Effector memory CD8-positive, alpha-beta T cell (primary cell): ENCODE measurements around the gene RRBP1.

Source experiments
- ATAC-seq: fragments of 150-1000 bp; cut with Tn5 transposase; replicated peaks from 2 replicates; pipeline ENCODE4 v1.10.0; 2021; ENCODE audit warnings: mild to moderate bottlenecking, moderate library complexity
- DNase-seq, 3 experiments: peaks; one replicate each; pipeline ENCODE4 v3.0.0; 2021
- H3K27ac Mint-ChIP-seq, 2 donors: one replicate each; pipeline ENCODE4 v1.8.0; 2022; ENCODE audit warnings: mild to moderate bottlenecking in 2 of 2, mixed read lengths in 2 of 2, moderate library complexity in 2 of 2
- H3K27me3 Mint-ChIP-seq, 2 donors: one replicate each; pipeline ENCODE4 v1.8.0; 2022; ENCODE audit warnings: mixed read lengths in 2 of 2
- H3K36me3 Mint-ChIP-seq: one replicate; pipeline ENCODE4 v1.8.0; 2022; ENCODE audit warnings: mild to moderate bottlenecking, moderate library complexity, mixed read lengths; ENCODE audit not compliant: insufficient read depth
- H3K4me1 Mint-ChIP-seq, 2 donors: one replicate each; pipeline ENCODE4 v1.8.0; 2022; ENCODE audit warnings: low read depth in 2 of 2, mixed read lengths in 2 of 2
- H3K4me3 Mint-ChIP-seq, 2 donors: one replicate each; pipeline ENCODE4 v1.8.0; 2022; ENCODE audit warnings: mild to moderate bottlenecking in 2 of 2, mixed read lengths in 2 of 2, moderate library complexity in 2 of 2
- H3K9me3 Mint-ChIP-seq, 2 donors: one replicate each; pipeline ENCODE4 v1.8.0; 2022; ENCODE audit warnings: mixed read lengths in 2 of 2
- total RNA-seq, 9 experiments: gene quantifications; one replicate each; lab custom pipeline; 2026; lab: John Stamatoyannopoulos, UW

The RRBP1 gene, protein sequence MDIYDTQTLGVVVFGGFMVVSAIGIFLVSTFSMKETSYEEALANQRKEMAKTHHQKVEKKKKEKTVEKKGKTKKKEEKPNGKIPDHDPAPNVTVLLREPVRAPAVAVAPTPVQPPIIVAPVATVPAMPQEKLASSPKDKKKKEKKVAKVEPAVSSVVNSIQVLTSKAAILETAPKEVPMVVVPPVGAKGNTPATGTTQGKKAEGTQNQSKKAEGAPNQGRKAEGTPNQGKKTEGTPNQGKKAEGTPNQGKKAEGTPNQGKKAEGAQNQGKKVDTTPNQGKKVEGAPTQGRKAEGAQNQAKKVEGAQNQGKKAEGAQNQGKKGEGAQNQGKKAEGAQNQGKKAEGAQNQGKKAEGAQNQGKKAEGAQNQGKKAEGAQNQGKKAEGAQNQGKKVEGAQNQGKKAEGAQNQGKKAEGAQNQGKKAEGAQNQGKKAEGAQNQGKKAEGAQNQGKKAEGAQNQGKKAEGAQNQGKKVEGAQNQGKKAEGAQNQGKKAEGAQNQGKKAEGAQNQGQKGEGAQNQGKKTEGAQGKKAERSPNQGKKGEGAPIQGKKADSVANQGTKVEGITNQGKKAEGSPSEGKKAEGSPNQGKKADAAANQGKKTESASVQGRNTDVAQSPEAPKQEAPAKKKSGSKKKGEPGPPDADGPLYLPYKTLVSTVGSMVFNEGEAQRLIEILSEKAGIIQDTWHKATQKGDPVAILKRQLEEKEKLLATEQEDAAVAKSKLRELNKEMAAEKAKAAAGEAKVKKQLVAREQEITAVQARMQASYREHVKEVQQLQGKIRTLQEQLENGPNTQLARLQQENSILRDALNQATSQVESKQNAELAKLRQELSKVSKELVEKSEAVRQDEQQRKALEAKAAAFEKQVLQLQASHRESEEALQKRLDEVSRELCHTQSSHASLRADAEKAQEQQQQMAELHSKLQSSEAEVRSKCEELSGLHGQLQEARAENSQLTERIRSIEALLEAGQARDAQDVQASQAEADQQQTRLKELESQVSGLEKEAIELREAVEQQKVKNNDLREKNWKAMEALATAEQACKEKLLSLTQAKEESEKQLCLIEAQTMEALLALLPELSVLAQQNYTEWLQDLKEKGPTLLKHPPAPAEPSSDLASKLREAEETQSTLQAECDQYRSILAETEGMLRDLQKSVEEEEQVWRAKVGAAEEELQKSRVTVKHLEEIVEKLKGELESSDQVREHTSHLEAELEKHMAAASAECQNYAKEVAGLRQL (N-terminal part only)
- 77.5 to 114 (median 94.6) reads per million in 9 experiments for total RNA-seq

DNA sequence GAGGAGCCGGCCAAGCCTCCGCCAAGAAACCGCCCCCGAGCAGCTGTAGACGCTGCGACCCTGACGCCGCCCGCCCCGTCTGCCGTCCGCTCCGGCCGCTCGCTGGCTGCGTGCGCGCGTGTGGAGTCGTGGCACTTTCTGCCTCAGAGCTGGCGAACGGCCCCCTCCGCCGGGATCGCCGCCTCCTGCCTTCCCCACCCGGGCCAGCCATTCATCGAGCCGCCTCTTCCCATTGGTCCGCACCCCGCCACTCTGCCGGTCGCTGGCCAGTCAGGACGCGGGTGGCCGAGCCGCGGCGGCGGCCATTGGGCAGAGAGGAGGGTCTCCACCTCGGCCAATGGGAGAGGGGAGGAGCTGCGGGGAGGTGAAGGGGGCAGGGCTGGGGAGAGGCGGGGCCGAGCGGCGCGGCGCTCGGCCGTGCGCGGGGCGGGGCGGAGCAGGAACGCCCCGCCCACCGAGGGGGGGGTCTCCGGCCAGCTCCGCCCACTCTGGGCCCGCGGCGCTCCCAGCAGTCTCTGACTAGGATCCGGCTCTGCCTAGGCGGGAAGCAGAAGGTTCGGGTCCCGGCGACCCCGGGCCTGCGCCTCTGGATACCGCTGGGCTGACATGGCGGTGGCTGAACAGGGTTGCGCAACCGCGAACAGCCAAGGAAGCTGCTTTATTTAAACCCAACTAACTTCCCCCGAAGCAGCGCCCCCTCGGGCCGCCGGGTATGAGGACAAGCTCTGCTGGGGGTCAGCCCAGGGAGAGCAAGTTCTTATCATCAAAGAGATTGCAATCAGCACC lies at the start of gene RRBP1:
RRBP1 (minus strand) TSS at position 140 of the 786 bp plus-strand sequence. CDS start 21,735 bp downstream, outside the sequence.
- no peaks in the 10 kb centered on the region for H3K9me3 Mint-ChIP-seq
- H3K27me3 Mint-ChIP-seq, result peaks cover 30 to 39% of the 10 kb centered on the region in 2 donors
- DNase-seq, result peak; percentile 94 to 95 (median 95)
- peak; percentile 89 for ATAC-seq
- H3K4me1 Mint-ChIP-seq, result peaks cover 14 to 22% of the 10 kb centered on the region in 2 donors
- H3K4me3 Mint-ChIP-seq, result peak within 1 kb of the TSS; percentile 79 to 85
- peaks cover 16% of the 10 kb centered on the region for H3K36me3 Mint-ChIP-seq
- H3K27ac Mint-ChIP-seq, result peak within 1 kb of the TSS; percentile 85 to 88

DNA sequence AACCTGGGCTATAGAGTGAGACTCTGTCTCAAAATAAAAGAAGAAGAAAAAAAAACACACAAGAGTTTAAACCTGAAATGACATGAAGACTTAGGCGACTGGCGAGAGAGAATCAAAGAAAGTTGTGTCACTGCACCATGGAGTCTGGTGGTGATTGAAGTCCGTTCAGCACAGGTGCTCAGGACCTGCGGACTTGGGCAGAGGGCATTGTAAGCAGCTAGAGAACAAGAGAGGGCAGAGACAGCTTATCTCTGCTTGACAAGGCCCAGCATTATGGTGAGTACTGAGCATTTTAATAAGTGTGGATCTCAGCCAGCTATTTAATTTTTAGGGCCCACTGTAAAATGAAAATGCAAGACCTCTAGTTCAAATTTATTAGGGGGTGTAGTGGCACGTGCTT lies 49.2 kb upstream of the RRBP1 start:
- ATAC-seq, result no peak
- Mint-ChIP-seq H3K9me3 (peaks cover 2 to 4% of the 10 kb centered on the region in 2 donors), H3K27me3 (peaks cover 42 to 49% of the 10 kb centered on the region in 2 donors), H3K27ac (no peak overlapping the region), H3K36me3 (peaks cover 2% of the 10 kb centered on the region), H3K4me1 (no peaks in the 10 kb centered on the region), H3K4me3 (no peak overlapping the region)
- no peak for DNase-seq

DNA sequence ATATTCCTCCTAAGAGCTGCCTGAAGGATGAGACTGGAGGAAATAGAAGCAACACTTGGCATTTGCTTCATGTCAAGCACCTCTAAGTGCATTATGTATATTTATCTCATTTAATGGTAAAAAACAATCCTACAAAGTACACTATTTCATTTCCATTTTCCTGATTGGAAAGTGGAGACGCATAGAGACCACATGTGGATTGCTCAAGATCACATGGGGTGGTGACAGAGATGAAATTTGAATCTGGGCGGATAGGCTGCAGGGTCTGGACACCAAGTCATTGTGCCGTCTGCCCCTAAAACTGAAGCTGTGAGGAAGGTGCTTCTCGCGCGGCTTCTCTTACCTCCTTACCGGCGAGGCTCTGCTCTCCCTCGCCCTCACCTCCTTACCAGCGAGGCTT lies 48.0 kb upstream of the RRBP1 start:
- H3K36me3 Mint-ChIP-seq, result peaks cover 2% of the 10 kb centered on the region

DNA sequence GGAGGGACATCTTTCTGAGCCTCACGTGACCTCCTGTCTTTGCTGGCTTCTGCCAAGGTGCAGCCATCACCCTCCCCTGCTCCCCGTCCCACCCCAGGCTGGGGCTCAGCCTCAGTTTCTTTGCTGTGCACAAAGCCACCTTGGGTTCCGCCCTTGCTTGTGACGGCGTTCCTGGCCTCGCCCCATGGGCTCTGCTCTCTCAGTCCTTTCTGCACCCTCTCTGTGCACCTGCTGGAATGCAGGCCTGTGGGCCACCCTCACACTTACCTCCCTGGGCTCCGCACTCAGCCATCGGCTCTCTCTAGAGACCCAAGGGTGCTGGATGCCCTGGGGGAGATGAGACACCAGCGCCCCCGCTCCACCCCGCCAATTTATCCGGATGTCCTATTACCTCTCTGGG lies 46.0 kb upstream of the RRBP1 start:
- Mint-ChIP-seq H3K27me3 (peaks cover 54 to 66% of the 10 kb centered on the region in 2 donors), H3K27ac (no peak overlapping the region), H3K9me3 (no peaks in the 10 kb centered on the region), H3K36me3 (no peaks in the 10 kb centered on the region), H3K4me1 (no peaks in the 10 kb centered on the region), H3K4me3 (no peak overlapping the region)
- ATAC-seq (no peak), DNase-seq (no peak)

More for the DNA sequence above, 48.0 kb upstream of the RRBP1 start:
- H3K4me1 Mint-ChIP-seq, result no peaks in the 10 kb centered on the region
- peaks cover 45 to 49% of the 10 kb centered on the region in 2 donors for H3K27me3 Mint-ChIP-seq
- DNase-seq, result no peak
- no peak overlapping the region for H3K27ac Mint-ChIP-seq
- no peak overlapping the region for H3K4me3 Mint-ChIP-seq
- no peak for ATAC-seq
- H3K9me3 Mint-ChIP-seq, result no peaks in the 10 kb centered on the region

DNA sequence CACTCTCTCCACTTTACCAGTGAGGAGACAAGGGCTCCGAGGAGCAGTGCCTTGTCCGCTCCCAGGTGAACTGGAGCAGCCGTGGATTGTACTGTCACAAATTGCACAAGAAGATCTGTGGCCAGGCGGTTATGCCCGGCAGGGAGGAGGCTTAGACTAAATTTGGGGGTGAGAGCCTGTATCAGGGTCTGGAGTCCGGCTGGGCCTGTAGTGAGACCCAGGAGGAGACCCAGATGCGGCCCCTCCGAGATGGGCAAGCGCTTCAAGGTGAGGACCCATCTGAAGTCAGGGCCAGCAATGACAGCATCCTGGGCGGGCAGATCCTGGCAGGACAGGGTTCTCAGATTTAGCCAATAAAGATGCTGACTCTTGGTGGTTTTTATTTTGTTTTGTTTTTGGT lies 45.3 kb upstream of the RRBP1 start:
- no peak for ATAC-seq
- DNase-seq, result no peak
- H3K36me3 Mint-ChIP-seq, result no peaks in the 10 kb centered on the region
- no peaks in the 10 kb centered on the region for H3K9me3 Mint-ChIP-seq
- H3K27me3 Mint-ChIP-seq, result peaks cover 57 to 66% of the 10 kb centered on the region in 2 donors
- H3K4me3 Mint-ChIP-seq, result no peak overlapping the region
- H3K4me1 Mint-ChIP-seq, result no peaks in the 10 kb centered on the region
- no peak overlapping the region for H3K27ac Mint-ChIP-seq

DNA sequence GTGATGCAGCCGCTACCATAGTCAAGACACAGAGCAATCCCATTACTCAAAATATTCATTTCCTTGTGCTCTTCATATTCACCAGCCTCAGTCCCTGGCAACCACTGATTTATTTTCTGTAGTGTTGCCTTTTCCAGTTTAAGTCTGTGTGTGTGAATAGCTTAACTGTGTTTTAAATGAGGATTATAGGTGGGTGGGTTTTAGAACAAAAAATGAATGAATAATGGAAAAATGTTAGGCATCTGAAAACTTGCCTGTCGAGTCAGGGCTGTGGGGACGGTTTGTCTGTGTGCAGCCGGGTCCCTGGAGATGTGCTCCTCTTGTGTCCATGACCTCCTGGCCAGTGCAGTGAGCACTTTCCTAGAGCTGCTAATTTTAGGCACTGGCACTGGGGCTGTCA lies 44.9 kb upstream of the RRBP1 start:
- DNase-seq (no peak), ATAC-seq (no peak)
- no peak overlapping the region for H3K27ac Mint-ChIP-seq
- H3K9me3 Mint-ChIP-seq, result no peaks in the 10 kb centered on the region
- no peaks in the 10 kb centered on the region for H3K36me3 Mint-ChIP-seq
- peaks cover 0 to under 1% of the 10 kb centered on the region in 2 donors for H3K4me1 Mint-ChIP-seq
- no peak overlapping the region for H3K4me3 Mint-ChIP-seq
- H3K27me3 Mint-ChIP-seq, result peaks cover 60 to 69% of the 10 kb centered on the region in 2 donors

DNA sequence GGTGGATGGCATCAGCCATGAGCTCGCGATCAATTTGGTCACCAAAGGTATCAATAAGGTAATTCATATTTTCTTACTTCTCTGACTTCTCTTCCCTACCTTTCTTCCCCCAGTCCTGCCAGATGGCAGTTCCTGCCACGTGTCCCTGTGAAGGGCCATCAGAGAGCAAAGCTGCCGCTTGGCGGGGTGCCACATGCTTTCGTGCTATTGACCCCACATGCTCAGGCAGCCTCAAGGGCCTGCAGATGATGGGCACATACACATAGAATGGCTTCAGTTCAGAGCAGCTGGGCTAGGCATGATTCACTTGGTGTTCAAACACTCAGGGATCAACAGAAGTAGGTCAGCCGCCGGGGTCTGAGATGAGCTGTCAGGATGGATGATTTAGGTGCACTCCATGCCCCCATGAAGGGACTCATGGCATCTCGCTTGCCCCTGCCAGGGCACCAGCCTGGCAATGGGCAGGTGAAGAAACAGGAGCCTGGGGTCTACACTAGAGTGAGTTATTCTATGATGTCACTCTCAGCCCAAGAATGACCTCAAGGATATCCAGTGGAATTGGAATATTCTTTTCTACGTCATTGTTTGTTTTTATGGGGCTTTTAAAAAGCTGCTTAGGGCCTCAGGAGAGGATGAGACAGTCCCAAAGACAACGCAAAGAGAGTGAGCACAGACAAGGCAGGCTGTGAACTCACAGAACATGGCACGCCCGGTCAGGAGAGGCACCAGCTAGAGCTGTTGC lies 43.2 kb upstream of the RRBP1 start:
- DNase-seq (no peak), ATAC-seq (no peak)
- H3K27ac Mint-ChIP-seq, result no peak overlapping the region
- peaks cover 55 to 70% of the 10 kb centered on the region in 2 donors for H3K27me3 Mint-ChIP-seq
- no peak overlapping the region for H3K4me3 Mint-ChIP-seq
- no peaks in the 10 kb centered on the region for H3K9me3 Mint-ChIP-seq
- peaks cover 3% of the 10 kb centered on the region for H3K36me3 Mint-ChIP-seq
- peaks cover 0 to 5% of the 10 kb centered on the region in 2 donors for H3K4me1 Mint-ChIP-seq

DNA sequence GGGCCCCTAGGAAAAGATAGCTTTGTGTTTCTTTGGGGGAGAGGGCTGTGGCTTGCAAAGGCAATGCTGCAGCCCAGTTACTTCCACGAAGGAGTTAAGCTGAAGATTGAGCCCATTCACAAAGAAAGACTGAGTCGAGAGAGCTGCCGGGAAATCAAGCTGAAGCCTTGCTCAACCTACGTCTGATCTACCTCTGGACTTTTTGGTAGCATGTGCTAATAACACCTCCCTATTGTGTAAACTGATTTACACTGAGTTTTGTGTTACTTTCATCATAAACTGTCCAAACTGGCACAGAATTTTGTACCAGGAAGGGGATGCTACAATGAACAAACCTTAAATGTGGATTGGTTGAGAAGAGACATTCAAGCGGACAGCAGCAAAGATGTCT lies 41.3 kb upstream of the RRBP1 start:
- Mint-ChIP-seq H3K27ac (no peak overlapping the region), H3K4me1 (peaks cover 0 to 5% of the 10 kb centered on the region in 2 donors), H3K27me3 (peaks cover 40 to 65% of the 10 kb centered on the region in 2 donors), H3K9me3 (no peaks in the 10 kb centered on the region), H3K36me3 (peaks cover 3% of the 10 kb centered on the region), H3K4me3 (no peak overlapping the region)
- DNase-seq, result no peak
- no peak for ATAC-seq

DNA sequence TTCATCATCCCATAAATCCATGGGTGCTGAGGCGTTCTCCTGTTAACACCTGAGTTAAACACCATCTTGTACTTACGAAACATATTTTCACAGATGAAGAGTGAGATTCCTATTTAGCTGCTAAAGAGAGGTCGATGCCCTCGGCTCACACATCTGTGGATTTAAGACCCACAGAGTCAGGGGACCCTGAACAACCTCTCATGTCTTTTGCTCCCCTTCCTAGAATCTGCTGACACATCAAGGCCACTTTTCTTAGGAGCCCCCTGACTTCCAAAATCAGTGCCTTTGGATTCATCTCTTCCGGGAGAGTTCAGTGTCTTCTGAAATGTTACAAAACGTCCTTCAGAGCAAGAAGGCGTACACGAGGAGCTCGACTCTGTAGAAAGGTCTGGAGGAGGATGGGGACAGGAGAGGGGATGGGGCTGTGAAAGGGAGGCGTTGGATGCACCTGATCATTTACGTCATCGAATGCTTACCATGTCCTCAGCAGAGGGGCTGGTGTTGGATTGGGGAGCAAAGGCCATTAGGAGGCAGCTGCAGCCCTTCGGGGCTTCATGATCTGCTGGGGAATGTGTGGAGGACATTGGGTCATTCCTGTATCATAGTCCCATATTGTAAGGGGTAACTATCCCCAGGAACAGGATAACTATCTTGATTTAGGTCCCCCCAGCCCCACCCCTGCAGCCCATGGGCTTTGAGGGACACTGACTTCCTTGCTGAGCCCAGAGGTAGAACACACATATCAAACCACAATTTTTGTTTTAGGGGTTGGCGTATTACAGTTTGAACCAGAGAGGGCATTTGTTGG lies 40.7 kb upstream of the RRBP1 start:
- Mint-ChIP-seq H3K27me3 (peaks cover 35 to 59% of the 10 kb centered on the region in 2 donors), H3K4me3 (no peak overlapping the region), H3K9me3 (no peaks in the 10 kb centered on the region), H3K27ac (no peak overlapping the region), H3K4me1 (peaks cover 0 to 5% of the 10 kb centered on the region in 2 donors), H3K36me3 (peaks cover 3% of the 10 kb centered on the region)
- ATAC-seq, result no peak
- no peak for DNase-seq

DNA sequence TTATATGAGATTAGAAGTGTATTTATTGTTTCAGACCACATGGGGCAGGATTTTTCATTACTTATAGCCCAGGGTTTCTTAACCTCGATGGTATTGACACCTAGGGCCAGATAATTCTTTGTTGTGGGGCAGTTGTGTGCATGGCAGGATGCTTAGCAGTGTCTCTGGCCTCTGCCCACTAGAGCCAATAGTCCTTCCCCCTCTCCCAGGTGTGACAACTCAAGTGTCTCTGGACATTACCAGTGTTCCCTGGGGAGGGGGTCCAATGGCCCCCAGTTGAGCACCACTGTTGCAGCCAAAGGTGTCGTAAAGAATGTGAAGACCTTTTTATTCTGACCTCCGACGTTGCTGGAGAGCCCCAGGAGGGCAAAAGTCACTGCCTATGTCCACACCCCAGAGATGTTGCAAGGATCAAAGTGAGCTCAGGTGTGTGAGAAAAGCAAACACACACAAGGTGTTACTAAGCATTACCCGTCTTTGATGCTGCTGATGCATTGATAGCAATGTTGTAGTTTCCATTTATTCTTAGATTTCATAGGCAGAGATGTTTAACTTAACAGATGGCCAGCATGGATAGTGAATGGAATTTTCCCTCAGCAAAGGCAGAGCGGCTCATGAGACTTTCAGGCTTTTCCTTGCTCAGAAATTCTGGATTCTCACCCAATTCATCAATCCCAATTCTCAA lies 39.9 kb upstream of the RRBP1 start:
- H3K9me3 Mint-ChIP-seq, result no peaks in the 10 kb centered on the region
- no peak for DNase-seq
- no peak for ATAC-seq
- H3K36me3 Mint-ChIP-seq, result peaks cover 3% of the 10 kb centered on the region
- no peak overlapping the region for H3K27ac Mint-ChIP-seq
- peaks cover 39 to 58% of the 10 kb centered on the region in 2 donors for H3K27me3 Mint-ChIP-seq
- H3K4me1 Mint-ChIP-seq, result peaks cover 0 to 5% of the 10 kb centered on the region in 2 donors
- no peak overlapping the region for H3K4me3 Mint-ChIP-seq

DNA sequence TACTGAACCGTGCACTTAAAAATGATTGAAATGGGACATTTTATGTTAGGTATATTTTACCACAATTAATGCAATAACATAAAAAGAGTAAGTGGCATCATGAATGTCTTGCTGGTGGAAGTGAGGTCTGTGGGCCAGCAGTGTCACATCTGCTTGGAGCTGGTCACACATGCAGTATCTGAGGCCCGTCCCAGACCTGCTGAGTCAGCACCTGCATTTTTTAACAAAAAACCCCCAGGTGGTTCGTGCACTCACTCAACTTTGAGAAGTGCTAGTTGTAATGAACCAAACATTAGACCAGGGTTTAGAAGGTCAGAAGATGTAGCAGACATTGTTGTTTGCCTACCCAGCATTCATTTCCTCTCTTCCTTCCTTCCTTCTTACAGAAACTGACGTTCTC lies 38.7 kb upstream of the RRBP1 start:
- no peak for ATAC-seq
- H3K4me1 Mint-ChIP-seq, result peaks cover 0 to 5% of the 10 kb centered on the region in 2 donors

More for the DNA sequence above, 38.7 kb upstream of the RRBP1 start:
- DNase-seq, result no peak
- H3K27ac Mint-ChIP-seq, result no peak overlapping the region
- H3K9me3 Mint-ChIP-seq, result no peaks in the 10 kb centered on the region
- peaks cover 3% of the 10 kb centered on the region for H3K36me3 Mint-ChIP-seq
- H3K4me3 Mint-ChIP-seq, result no peak overlapping the region
- peaks cover 41 to 58% of the 10 kb centered on the region in 2 donors for H3K27me3 Mint-ChIP-seq
